Stimulated activated CD8-positive, alpha-beta memory T cell treated with anti-CD3 and anti-CD28 coated beads, Interleukin-15, amount 100 ng/mL, for 24 hours (primary cell): ENCODE results near the gene PKLR.
A peak's percentile ranks its signal among the peaks of the same experiment; 100 is the strongest.
"Not testable (repeated sequence)": the region's sequence is repeated elsewhere in the genome, so short reads cannot be mapped to it uniquely, and the experiment has no call there.

ENCODE experiments used
- DNase-seq: peaks from one replicate; pipeline ENCODE4 v3.0.0-alpha.2; 2020; ENCODE audit warnings: low read depth

PKLR gene

DNA sequence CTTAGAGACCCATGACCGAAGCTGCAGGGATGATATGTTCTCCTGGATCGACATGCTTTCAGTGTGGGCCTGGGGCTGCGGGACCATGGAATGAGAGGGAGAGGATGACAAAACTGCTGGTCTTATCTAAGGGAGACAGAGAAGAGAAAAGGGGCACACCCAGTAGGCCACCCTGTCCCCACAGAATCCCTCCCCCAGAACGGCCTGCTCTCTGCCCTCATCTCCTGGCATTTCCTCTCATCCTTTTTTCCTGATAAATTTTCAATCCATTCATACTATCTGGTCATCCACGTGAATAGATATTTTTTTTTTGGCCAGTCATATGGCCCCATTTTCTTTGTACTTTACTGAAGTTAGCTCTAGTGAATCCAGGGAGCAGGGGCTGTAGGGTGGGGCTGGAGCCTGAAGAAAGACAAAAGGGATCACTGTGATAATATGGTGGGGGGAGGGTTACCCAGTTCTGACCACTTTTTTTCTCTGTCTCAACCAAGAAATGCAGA lies at the start of gene PKLR:
Gene PKLR (minus strand): TSS at position 97 of the 500 bp plus-strand sequence. CDS start 43 bp downstream, at position 54.
- DNase-seq, result no peak

GRCh38 chr1:155342842-155343241 lies 41.6 kb upstream of the PKLR start:
- DNase-seq, result no peak

DNA sequence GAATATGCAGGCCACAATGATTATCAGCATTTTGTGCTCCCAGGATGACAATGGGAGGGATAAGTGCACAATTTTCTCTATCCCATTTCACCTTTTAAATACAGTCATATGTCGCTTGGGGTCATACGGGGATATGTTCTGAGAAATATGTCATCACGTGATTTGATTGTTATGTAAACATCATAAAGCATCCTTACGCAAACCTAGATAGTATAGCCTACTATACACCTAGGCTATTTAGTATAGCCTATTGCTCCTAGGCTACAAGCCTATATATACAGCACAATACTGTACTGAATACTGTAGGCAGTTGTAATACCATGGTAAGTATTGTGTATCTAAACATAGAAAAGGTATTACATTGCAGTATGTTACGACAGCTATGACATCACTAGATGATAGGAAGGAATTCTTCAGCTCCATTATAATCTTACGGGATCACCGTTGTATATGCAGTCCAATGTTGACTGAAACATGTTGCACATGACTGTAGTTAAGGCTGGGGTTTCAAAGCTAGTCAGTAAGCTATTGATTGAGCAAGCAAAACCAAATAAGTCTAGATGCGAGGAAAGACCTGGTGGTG lies 38.4 kb upstream of the PKLR start:
- no peak for DNase-seq

GRCh38 chr1:155334962-155335361 lies 33.7 kb upstream of the PKLR start:
- no peak for DNase-seq

- no peak for DNase-seq
Observed at GRCh38 chr1:155329980-155330598, 28.9 kb upstream of the PKLR start.

DNA sequence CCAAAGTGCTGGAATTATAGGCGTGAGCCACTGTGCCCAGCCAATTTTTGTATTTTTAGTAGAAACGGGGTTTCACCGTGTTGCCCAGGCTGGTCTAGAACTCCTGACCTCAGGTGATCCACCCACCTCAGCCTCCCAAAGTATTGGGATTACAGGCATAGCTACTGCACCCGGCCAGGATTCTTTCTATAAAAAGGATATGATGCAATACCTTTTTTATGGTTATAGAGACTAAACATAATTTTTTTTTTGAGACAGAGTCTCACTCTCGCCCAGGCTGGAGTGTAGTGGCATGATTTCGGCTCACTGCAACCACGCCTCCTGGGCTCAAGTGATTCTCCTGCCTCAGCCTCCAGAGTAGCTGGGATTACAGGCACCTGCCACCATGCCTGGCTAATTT lies 27.6 kb upstream of the PKLR start:
- DNase-seq, result not testable (repeated sequence)

- no peak for DNase-seq
Observed at GRCh38 chr1:155327981-155328380, 26.7 kb upstream of the PKLR start.

GRCh38 chr1:155326631-155327037 lies 25.4 kb upstream of the PKLR start:
- no peak for DNase-seq

- no peak for DNase-seq
Observed at GRCh38 chr1:155326020-155326526, 24.8 kb upstream of the PKLR start.

GRCh38 chr1:155325603-155325893 lies 24.3 kb upstream of the PKLR start:
- DNase-seq, result no peak

DNA sequence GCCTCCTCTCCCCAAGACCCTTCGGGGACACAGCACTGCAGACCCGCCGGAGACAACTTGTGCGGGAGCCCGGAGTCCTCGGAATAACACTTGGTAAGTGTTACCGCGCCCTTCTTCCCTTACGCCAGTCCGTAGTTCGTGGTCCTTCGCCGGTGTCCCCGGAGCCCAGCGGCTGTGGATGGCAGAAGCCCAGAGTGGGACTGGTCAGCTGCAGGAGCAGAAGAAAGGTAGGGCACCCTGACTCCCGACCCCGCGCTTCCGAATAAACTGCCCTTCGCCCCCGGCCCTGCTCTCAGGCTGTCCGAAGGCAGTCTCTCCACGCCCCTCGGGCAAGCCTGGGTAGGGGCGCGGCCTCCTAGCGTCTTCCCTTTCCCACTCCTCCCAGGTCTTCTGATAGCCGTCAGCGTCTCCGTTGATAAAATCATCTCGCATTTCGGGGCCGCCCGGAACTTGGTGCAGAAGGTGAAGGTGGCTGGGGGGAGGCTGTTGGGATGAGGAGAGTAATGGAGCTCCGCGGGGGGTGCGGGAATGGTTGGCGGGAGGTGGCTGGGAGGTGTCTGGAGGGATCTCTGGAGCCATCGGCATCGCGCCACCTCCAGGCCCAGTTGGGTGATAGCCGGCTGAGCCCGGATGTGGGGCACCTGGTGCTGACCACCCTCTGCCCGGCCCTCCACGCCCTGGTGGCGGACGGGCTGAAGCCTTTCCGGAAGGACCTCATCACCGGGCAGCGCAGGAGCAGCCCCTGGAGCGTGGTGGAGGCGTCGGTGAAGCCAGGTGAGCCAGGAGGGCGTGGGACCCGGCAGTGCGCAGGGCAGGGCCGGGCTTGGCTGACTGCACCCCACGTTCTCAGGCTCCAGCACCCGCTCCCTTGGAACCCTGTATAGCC lies 23.7 kb upstream of the PKLR start:
- no peak for DNase-seq

DNA sequence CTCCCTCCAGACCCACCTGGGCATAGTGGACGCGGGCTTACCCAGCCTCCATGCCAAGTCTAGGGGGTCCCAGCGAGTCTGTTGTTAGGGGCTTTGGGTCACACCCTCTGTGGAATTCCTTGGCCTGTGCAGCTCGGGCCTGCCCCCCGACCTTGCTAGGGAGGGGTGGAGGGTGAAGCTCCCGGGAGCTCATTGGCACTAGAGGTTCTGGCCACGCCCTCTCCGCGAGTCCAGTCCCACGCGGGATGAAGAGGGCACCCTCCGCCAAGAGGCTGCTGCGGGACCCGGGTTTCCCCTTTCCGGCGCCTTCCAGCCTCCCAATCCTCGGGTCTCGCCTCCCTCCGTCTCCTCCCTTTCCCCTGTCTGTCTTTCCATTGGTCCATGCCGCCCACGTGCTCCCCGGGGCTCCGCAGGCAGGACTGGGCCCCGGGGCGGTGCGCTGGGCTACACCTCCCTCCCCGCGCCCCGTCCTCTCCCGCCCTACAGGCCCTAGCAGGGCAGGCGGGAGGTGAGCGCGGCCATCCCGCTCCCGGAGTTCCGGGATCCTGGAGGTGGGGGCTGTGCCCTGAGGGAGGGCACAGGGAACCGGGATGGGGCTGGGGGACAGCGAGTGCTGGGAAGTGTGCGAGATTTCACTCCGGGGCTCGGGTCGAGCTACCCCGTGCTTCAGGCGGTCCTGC lies 22.9 kb upstream of the PKLR start:
- peak; percentile 64 for DNase-seq

- peak; percentile 63 for DNase-seq
Observed at GRCh38 chr1:155323729-155324036, 22.4 kb upstream of the PKLR start.

DNA sequence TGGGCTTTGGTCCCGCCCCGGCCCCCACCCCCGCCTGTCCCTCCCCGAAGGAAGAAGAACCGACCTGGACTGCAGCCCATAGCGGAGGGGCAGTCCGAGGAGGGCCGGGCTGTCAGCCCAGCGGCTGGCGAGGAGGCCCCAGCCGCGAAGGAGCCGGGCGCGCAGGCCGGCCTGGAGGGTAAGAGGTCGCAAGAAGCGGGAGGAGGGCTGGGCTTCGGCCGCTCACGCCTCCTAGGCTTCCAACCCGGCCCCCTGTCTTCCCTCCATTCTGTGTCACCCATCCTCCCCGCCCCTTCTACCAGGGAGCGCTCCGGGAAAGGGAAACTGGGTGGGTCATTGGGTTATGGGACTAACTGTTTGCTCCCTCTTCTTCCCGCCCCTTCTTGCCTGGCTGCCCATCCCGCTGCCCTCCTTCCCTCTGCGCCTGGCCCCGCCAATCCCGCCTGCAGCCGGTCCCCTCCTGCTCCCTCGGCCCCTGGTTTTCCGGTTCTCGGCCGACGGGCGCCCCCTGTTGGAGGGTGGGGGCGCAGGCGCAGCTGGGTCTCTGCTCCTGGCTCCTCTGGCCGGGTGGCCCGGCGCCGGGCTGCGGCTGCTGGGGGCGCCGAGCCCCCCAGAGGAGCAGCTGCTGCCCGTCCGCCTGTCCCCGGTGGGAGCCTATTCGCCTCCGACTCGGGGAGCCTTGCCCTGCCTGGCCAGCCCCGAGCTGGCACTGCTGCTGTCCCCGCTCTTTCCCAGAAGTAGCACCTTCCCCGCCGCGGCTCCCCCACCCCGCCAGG lies 21.9 kb upstream of the PKLR start:
- DNase-seq, result peak; percentile 90

DNA sequence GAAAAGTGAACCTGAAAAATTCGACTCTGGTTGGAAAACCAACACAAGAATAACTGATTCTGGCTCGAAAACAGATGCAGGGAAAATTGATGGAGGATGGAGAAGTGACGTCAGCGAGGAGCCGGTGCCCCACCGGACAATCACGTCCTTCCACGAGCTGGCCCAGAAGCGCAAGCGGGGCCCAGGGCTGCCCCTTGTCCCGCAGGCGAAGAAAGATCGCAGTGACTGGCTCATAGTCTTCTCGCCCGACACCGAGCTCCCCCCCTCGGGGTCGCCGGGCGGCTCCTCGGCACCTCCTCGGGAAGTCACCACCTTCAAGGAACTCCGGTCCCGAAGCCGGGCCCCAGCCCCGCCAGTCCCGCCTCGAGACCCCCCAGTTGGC lies 21.3 kb upstream of the PKLR start:
- no peak for DNase-seq

GRCh38 chr1:155321639-155322503 lies 20.6 kb upstream of the PKLR start:
- no peak for DNase-seq

GRCh38 chr1:155320661-155321617 lies 19.7 kb upstream of the PKLR start, which contains the start of gene RUSC1:
RUSC1 (plus strand) TSS chr1:155320894; CDS start chr1:155321774, 880 bp downstream.
- peak; percentile 44 for DNase-seq

GRCh38 chr1:155320252-155320651 lies 19.0 kb upstream of the PKLR start:
- DNase-seq, result no peak

GRCh38 chr1:155319536-155319935 lies 18.3 kb upstream of the PKLR start:
- no peak for DNase-seq
